Measurements from ENCODE around the gene SFN.
A peak's percentile ranks its signal among the peaks of the same experiment; 100 is the strongest.
"Not testable (repeated sequence)": the region's sequence is repeated elsewhere in the genome, so short reads cannot be mapped to it uniquely, and the experiment has no call there.

Gene SFN

GRCh38 chr1:26862781-26863684, at the start of gene SFN:
Gene SFN (plus strand): TSS chr1:26863149. CDS start chr1:26863213, 64 bp downstream.
- peak within 1 kb of the TSS; percentile 55 to 71 (median 66) for H3K4me3 ChIP-seq
- H3K27ac ChIP-seq = peak within 1 kb of the TSS; percentile 78 to 98 (median 95)

- Histone ChIP-seq H3K27ac (no peak overlapping the region), H3K4me3 (no peak overlapping the region)
These were observed 48.6 kb upstream of the SFN start for GRCh38 chr1:26814377-26814776.

GRCh38 chr1:26814893-26815292, 48.1 kb upstream of the SFN start:
- H3K4me3 ChIP-seq = no peak overlapping the region

GRCh38 chr1:26820784-26821269, 42.1 kb upstream of the SFN start:
- Histone ChIP-seq H3K27ac (peak overlapping the region in 3 of 21 experiments; percentile 24 to 73 (median 51)), H3K4me3 (no peak overlapping the region)

More at GRCh38 chr1:26814893-26815292, 48.1 kb upstream of the SFN start:
- H3K27ac ChIP-seq = no peak overlapping the region

- Histone ChIP-seq H3K27ac (no peak overlapping the region), H3K4me3 (no peak overlapping the region)
These were observed 40.1 kb upstream of the SFN start for GRCh38 chr1:26822737-26823395.

GRCh38 chr1:26824731-26825130, 38.2 kb upstream of the SFN start:
- Histone ChIP-seq H3K27ac (peak overlapping the region in 10 of 21 experiments; percentile 1 to 96 (median 40)), H3K4me3 (no peak overlapping the region)

- Histone ChIP-seq H3K27ac (peak within 1 kb of the TSS; percentile 73 to 96 (median 84)), H3K4me3 (peak within 1 kb of the TSS; percentile 63 to 79 (median 72))
These were observed 36.5 kb upstream of the SFN start, which contains the start of gene ZDHHC18 for GRCh38 chr1:26826261-26827105. Gene ZDHHC18 (plus strand): TSS chr1:26826688. CDS start chr1:26826805, 117 bp downstream.

- Histone ChIP-seq H3K27ac (peak overlapping the region; percentile 49 to 96 (median 80)), H3K4me3 (peak overlapping the region; percentile 63 to 79 (median 72))
These were observed 35.8 kb upstream of the SFN start for GRCh38 chr1:26827106-26827604.

- Histone ChIP-seq H3K27ac (peak overlapping the region in 18 of 21 experiments; percentile 49 to 96 (median 82)), H3K4me3 (peak overlapping the region; percentile 63 to 79 (median 72))
These were observed 35.3 kb upstream of the SFN start for GRCh38 chr1:26827663-26828062.

GRCh38 chr1:26828411-26828991, 34.4 kb upstream of the SFN start:
- Histone ChIP-seq H3K27ac (peak overlapping the region in 15 of 21 experiments; percentile 1 to 96 (median 78)), H3K4me3 (peak overlapping the region in 1 of 7 experiments; percentile 72)

- Histone ChIP-seq H3K27ac (peak overlapping the region in 15 of 21 experiments; percentile 14 to 96 (median 78)), H3K4me3 (no peak overlapping the region)
These were observed 33.6 kb upstream of the SFN start for GRCh38 chr1:26829184-26829911.

- peak overlapping the region in 10 of 21 experiments; percentile 20 to 92 (median 49) for H3K27ac ChIP-seq
- no peak overlapping the region for H3K4me3 ChIP-seq
These were observed 31.9 kb upstream of the SFN start for GRCh38 chr1:26831059-26831458.

- Histone ChIP-seq H3K27ac (peak overlapping the region in 10 of 21 experiments; percentile 20 to 92 (median 49)), H3K4me3 (no peak overlapping the region)
These were observed 31.3 kb upstream of the SFN start for GRCh38 chr1:26831546-26832248.

GRCh38 chr1:26832249-26832960, 30.5 kb upstream of the SFN start:
- Histone ChIP-seq H3K27ac (peak overlapping the region in 11 of 21 experiments; percentile 23 to 92 (median 82)), H3K4me3 (no peak overlapping the region)

GRCh38 chr1:26833432-26834405, 29.2 kb upstream of the SFN start:
- Histone ChIP-seq H3K4me3 (no peak overlapping the region), H3K27ac (peak overlapping the region in 19 of 21 experiments; percentile 28 to 92 (median 73))

GRCh38 chr1:26837665-26838064, 25.3 kb upstream of the SFN start:
- not testable (repeated sequence) for H3K4me3 ChIP-seq
- H3K27ac ChIP-seq = peak overlapping the region in 1 of 21 experiments; percentile 4
